CD14-positive monocyte (primary cell): ENCODE results near the gene PTCD2. TPM values are rescaled to one million over a fixed set of nuclear protein-coding genes. Genes with fewer than 3 reads are reported as not detected.

ENCODE experiments used
- DNase-seq, 3 donors: peaks; one replicate each; pipeline ENCODE4 v3.0.0-alpha.2; 2011 to 2022
- H2AFZ ChIP-seq: 2 replicates; pipeline ENCODE4 v1.6.0; 2012; ENCODE audit warnings: mild to moderate bottlenecking, low read depth, low read length, inconsistent platforms; ENCODE audit not compliant: insufficient read depth, poor library complexity, severe bottlenecking
- H3K27ac ChIP-seq, 2 donors: 1 replicate in 1 of 2; 2 replicates in 1 of 2; pipeline ENCODE4 v1.5.1; 2012 to 2013; ENCODE audit warnings: low read length in 2 of 2, control low read depth in 1 of 2, inconsistent platforms in 1 of 2, low read depth in 1 of 2, mild to moderate bottlenecking in 1 of 2
- H3K27me3 ChIP-seq, 2 donors: one replicate each; pipeline versions ENCODE4 v1.6.0 to v1.6.1; 2011 to 2013; ENCODE audit warnings: low read length in 2 of 2; ENCODE audit not compliant: control insufficient read depth in 2 of 2, insufficient read depth in 2 of 2
- H3K36me3 ChIP-seq, 2 donors: replicated peaks in 1 of 2; 1 replicate in 1 of 2; 2 replicates in 1 of 2; pipeline versions ENCODE4 v1.5.1 to v1.6.1; 2012 to 2013; ENCODE audit warnings: low read length in 2 of 2, control low read depth in 1 of 2, inconsistent platforms in 1 of 2, mild to moderate bottlenecking in 1 of 2; ENCODE audit not compliant: insufficient read depth in 2 of 2, control insufficient read depth in 1 of 2
- H3K4me1 ChIP-seq, 2 donors: 1 replicate in 1 of 2; 2 replicates in 1 of 2; pipeline versions ENCODE4 v1.5.1 to v1.6.1; 2012 to 2013; ENCODE audit warnings: low read length in 2 of 2, control low read depth in 1 of 2, inconsistent platforms in 1 of 2, mild to moderate bottlenecking in 1 of 2, moderate library complexity in 1 of 2; ENCODE audit not compliant: insufficient read depth in 2 of 2, control insufficient read depth in 1 of 2
- H3K4me2 ChIP-seq: replicated peaks from 2 replicates; pipeline ENCODE3; 2012; ENCODE audit warnings: low read length, moderate library complexity, mild to moderate bottlenecking; ENCODE audit not compliant: poor library complexity, severe bottlenecking; ENCODE audit errors: extremely low read depth
- H3K4me3 ChIP-seq, 3 experiments: fragments of 200-600 bp in 1 of 3; sonication (generic) in 1 of 3; replicated peaks in 1 of 3; 1 replicate in 2 of 3; 2 replicates in 1 of 3; pipeline ENCODE4 v1.5.1; 2011 to 2013; ENCODE audit warnings: low read length in 3 of 3, mild to moderate bottlenecking in 3 of 3, control low read depth in 2 of 3, low read depth in 2 of 3, inconsistent platforms in 1 of 3, moderate library complexity in 1 of 3
- H3K79me2 ChIP-seq: 2 replicates; pipeline ENCODE4 v1.6.0; 2012; ENCODE audit warnings: mild to moderate bottlenecking, control low read depth, inconsistent platforms, low read length, moderate library complexity; ENCODE audit not compliant: insufficient read depth
- H3K9ac ChIP-seq: 2 replicates; pipeline ENCODE4 v1.6.0; 2017; ENCODE audit warnings: low read length, mild to moderate bottlenecking; ENCODE audit not compliant: insufficient read depth, poor library complexity, severe bottlenecking
- H3K9me3 ChIP-seq, 2 donors: replicated peaks in 1 of 2; 1 replicate in 1 of 2; 2 replicates in 1 of 2; pipeline versions ENCODE4 v1.5.1 to v1.6.1; 2012 to 2013; ENCODE audit warnings: low read length in 2 of 2, control low read depth in 1 of 2; ENCODE audit not compliant: control insufficient read depth in 1 of 2, insufficient read depth in 1 of 2
- H4K20me1 ChIP-seq: 2 replicates; pipeline ENCODE4 v1.6.0; 2012; ENCODE audit warnings: mild to moderate bottlenecking, low read length, control low read depth, moderate library complexity; ENCODE audit not compliant: insufficient read depth
- H3K27ac Mint-ChIP-seq, 7 donors: one replicate each; pipeline ENCODE4 v1.8.0; 2020; ENCODE audit warnings: mild to moderate bottlenecking in 7 of 7, mixed read lengths in 7 of 7, moderate library complexity in 6 of 7, inconsistent platforms in 2 of 7
- H3K27me3 Mint-ChIP-seq, 3 donors: one replicate each; pipeline ENCODE4 v1.8.0; 2021 to 2022; ENCODE audit warnings: low read depth in 3 of 3, mild to moderate bottlenecking in 3 of 3, mixed read lengths in 3 of 3, moderate library complexity in 3 of 3, inconsistent platforms in 1 of 3
- H3K36me3 Mint-ChIP-seq, 2 donors: one replicate each; pipeline ENCODE4 v1.8.0; 2020; ENCODE audit warnings: mixed read lengths in 2 of 2, inconsistent platforms in 1 of 2, mild to moderate bottlenecking in 1 of 2
- H3K4me1 Mint-ChIP-seq: one replicate; pipeline ENCODE4 v1.8.0; 2020; ENCODE audit warnings: mild to moderate bottlenecking, mixed read lengths
- H3K4me3 Mint-ChIP-seq, 2 donors: one replicate each; pipeline ENCODE4 v1.8.0; 2020; ENCODE audit warnings: mild to moderate bottlenecking in 2 of 2, mixed read lengths in 2 of 2, moderate library complexity in 1 of 2
- H3K9me3 Mint-ChIP-seq, 7 donors: one replicate each; pipeline ENCODE4 v1.8.0; 2020 to 2022; ENCODE audit warnings: mixed read lengths in 7 of 7, mild to moderate bottlenecking in 6 of 7, moderate library complexity in 6 of 7, inconsistent platforms in 2 of 7
- WGBS: methylation state at CpG from one replicate; pipeline ENCODE4 v1.1.5; 2013; ENCODE audit warnings: missing lambda C conversion rate; ENCODE audit not compliant: insufficient coverage; 5-methylcytosine and 5-hydroxymethylcytosine counted together
- intact Hi-C, 2 donors: fragments of 100-400 bp; cut with micrococcal nuclease; formaldehyde crosslinking; loops; one replicate each; pipeline versions ENCODE4 v1.15.0 to v1.15.1; 2023
- polyA plus RNA-seq, 3 donors: library from polyadenylated mRNA; depleted of rRNA in 1 of 3; unstranded in 2 of 3; stranded (reverse) in 1 of 3; fragments of 300-500 nt in 2 of 3; fragments of >200 nt in 1 of 3; fragmentation: Illumina TruSeq in 2 of 3; gene quantifications; 1 replicate in 2 of 3; 2 replicates in 1 of 3; pipeline ENCODE4 v1.2.3, GENCODE V29; 2012 to 2021
- TF ChIP-seq, protein P1 (sequence below): fragments of 200-600 bp; IDR thresholded peaks from one replicate; pipeline ENCODE4 v1.8.0; 2022; ENCODE audit warnings: antibody characterized with exemption, mild to moderate bottlenecking

Gene PTCD2
- polyA plus RNA-seq, 3 donors = 1.6 to 2.2 (median 1.8) TPM

DNA sequence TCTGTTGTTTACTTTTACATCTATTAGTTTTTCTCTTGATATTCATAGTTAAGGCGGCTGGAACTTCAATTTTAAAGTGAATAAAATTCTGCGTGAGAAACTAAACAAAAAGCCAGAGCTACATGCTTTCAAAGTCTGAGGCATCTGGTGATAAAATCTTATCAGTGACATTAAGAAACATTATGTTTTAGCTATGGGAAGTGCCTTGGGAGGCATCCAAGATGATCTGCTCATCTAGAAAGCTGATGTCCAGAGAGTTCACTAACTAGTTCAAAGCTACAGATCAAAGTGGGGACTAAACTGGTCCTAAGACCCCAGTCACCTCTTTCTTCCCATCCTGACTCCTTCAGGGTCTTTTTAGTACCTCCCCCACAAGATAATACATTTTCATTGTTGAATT is 37.3 kb upstream of the PTCD2 start:
- Mint-ChIP-seq H3K9me3 (peaks cover 0 to 2% (median 0%) of the 10 kb centered on the region in 7 donors), H3K4me1 (peaks cover 13% of the 10 kb centered on the region), H3K27me3 (no peaks in the 10 kb centered on the region), H3K27ac (no peak overlapping the region), H3K4me3 (no peak overlapping the region), H3K36me3 (peaks cover 31 to 48% of the 10 kb centered on the region in 2 donors)
- intact Hi-C loops = no loop called here
- Histone ChIP-seq H3K4me1 (peaks cover 4 to 10% of the 10 kb centered on the region in 2 donors), H2AFZ (no peak overlapping the region), H3K4me3 (no peak overlapping the region), H3K9ac (no peak overlapping the region), H3K9me3 (no peaks in the 10 kb centered on the region), H3K79me2 (no peaks in the 10 kb centered on the region), H4K20me1 (no peaks in the 10 kb centered on the region), H3K36me3 (peaks cover 2 to 45% of the 10 kb centered on the region in 2 donors), H3K4me2 (no peak overlapping the region), H3K27ac (no peak overlapping the region), H3K27me3 (no peaks in the 10 kb centered on the region)
- TF ChIP-seq, protein P1, sequence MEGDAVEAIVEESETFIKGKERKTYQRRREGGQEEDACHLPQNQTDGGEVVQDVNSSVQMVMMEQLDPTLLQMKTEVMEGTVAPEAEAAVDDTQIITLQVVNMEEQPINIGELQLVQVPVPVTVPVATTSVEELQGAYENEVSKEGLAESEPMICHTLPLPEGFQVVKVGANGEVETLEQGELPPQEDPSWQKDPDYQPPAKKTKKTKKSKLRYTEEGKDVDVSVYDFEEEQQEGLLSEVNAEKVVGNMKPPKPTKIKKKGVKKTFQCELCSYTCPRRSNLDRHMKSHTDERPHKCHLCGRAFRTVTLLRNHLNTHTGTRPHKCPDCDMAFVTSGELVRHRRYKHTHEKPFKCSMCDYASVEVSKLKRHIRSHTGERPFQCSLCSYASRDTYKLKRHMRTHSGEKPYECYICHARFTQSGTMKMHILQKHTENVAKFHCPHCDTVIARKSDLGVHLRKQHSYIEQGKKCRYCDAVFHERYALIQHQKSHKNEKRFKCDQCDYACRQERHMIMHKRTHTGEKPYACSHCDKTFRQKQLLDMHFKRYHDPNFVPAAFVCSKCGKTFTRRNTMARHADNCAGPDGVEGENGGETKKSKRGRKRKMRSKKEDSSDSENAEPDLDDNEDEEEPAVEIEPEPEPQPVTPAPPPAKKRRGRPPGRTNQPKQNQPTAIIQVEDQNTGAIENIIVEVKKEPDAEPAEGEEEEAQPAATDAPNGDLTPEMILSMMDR = no peak
- DNase-seq = no peak
- no CpG with 5 or more reads among the region's 2 CpGs for WGBS

DNA sequence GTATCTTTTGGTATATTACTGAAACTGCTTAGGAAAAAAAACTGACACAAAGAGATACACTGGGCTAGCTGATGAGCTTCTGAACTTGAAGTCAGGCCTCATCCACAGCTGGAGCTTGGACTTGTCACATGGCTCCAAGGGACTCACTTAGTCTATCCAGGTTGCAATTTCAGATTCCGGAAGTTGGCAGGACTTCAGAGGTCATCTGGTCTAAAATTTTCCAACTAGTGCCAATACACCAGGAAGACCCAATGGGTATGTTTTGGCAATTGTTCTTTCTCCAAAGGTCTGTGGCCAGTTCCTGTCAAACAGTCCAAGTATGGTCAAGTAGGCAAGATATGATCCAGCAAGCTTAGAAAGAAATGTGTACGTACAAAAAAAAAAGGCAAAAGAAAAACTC is 36.8 kb upstream of the PTCD2 start:
- Histone ChIP-seq H3K9ac (no peak overlapping the region), H3K27ac (no peak overlapping the region), H3K4me1 (peaks cover 4 to 10% of the 10 kb centered on the region in 2 donors), H3K27me3 (no peaks in the 10 kb centered on the region), H3K4me3 (no peak overlapping the region), H3K36me3 (peaks cover 2 to 48% of the 10 kb centered on the region in 2 donors), H3K4me2 (no peak overlapping the region), H3K9me3 (no peaks in the 10 kb centered on the region), H3K79me2 (no peaks in the 10 kb centered on the region), H4K20me1 (no peaks in the 10 kb centered on the region), H2AFZ (no peak overlapping the region)
- Mint-ChIP-seq H3K9me3 (no peaks in the 10 kb centered on the region), H3K27me3 (no peaks in the 10 kb centered on the region), H3K27ac (no peak overlapping the region), H3K36me3 (peaks cover 31 to 46% of the 10 kb centered on the region in 2 donors), H3K4me3 (no peak overlapping the region), H3K4me1 (peaks cover 13% of the 10 kb centered on the region)
- WGBS = 91% methylated on average over 1 of the region's 2 CpGs
- intact Hi-C loops = no loop called here
- no peak for DNase-seq
- TF ChIP-seq, protein P1 = no peak
